IPS DF 4.7 (cell line): ENCODE data around the gene TPM1.

Source experiments
- DNase-seq: peaks from one replicate; pipeline ENCODE4 v3.0.0-alpha.2; 2013; ENCODE audit warnings: low spot score; ENCODE audit errors: extremely low read depth

The TPM1 gene

GRCh38 chr15:63054985-63055384, 12.4 kb downstream of the TPM1 start:
- DNase-seq: no peak

GRCh38 chr15:63056829-63057228, 14.3 kb downstream of the TPM1 start:
- no peak for DNase-seq

- DNase-seq: no peak
Measured at GRCh38 chr15:63057468-63058345, 15.2 kb downstream of the TPM1 start.

GRCh38 chr15:63059075-63059474, 16.5 kb downstream of the TPM1 start:
- DNase-seq: no peak

GRCh38 chr15:63059573-63060216, 17.1 kb downstream of the TPM1 start:
- DNase-seq: no peak

- no peak for DNase-seq
Measured at GRCh38 chr15:63060699-63061098, 18.2 kb downstream of the TPM1 start.

GRCh38 chr15:63061975-63062374, 19.4 kb downstream of the TPM1 start:
- DNase-seq: no peak

- no peak for DNase-seq
Measured at GRCh38 chr15:63063164-63063756, 20.7 kb downstream of the TPM1 start.

- no peak for DNase-seq
Measured at GRCh38 chr15:63063877-63064409, 21.4 kb downstream of the TPM1 start.

GRCh38 chr15:63065262-63066221, 23.0 kb downstream of the TPM1 start:
- no peak for DNase-seq

GRCh38 chr15:63066272-63066671, 23.7 kb downstream of the TPM1 start:
- no peak for DNase-seq

GRCh38 chr15:63067306-63067705, 24.8 kb downstream of the TPM1 start:
- no peak for DNase-seq

GRCh38 chr15:63067976-63068743, 25.6 kb downstream of the TPM1 start:
- no peak for DNase-seq

GRCh38 chr15:63069616-63070090, 27.1 kb downstream of the TPM1 start:
- no peak for DNase-seq

- DNase-seq: no peak
Measured at GRCh38 chr15:63070681-63071129, 28.2 kb downstream of the TPM1 start.

GRCh38 chr15:63071288-63071909, 28.9 kb downstream of the TPM1 start:
- no peak for DNase-seq

- no peak for DNase-seq
Measured at GRCh38 chr15:63072023-63072650, 29.6 kb downstream of the TPM1 start.

- no peak for DNase-seq
Measured at GRCh38 chr15:63072809-63073277, 30.3 kb downstream of the TPM1 start.
